H9 (cell line): ENCODE measurements around the gene SLC6A15. TPM values are rescaled to one million over a fixed set of nuclear protein-coding genes. Genes with fewer than 3 reads are reported as not detected.

Source experiments
- DNase-seq: peaks from one replicate; pipeline ENCODE4 v3.0.0-alpha.2; 2017
- H2AFZ ChIP-seq: one replicate; pipeline ENCODE4 v1.6.1; 2013; ENCODE audit warnings: mild to moderate bottlenecking, low read length, control low read depth, moderate library complexity
- H2AK5ac ChIP-seq: 2 replicates; pipeline ENCODE4 v1.6.1; 2013; ENCODE audit warnings: low read length, control low read depth, mixed read lengths; ENCODE audit not compliant: insufficient read length
- H2BK120ac ChIP-seq: one replicate; pipeline ENCODE4 v1.6.1; 2013; ENCODE audit warnings: low read depth, mild to moderate bottlenecking, low read length, control low read depth, inconsistent platforms; ENCODE audit not compliant: poor library complexity, severe bottlenecking
- H2BK12ac ChIP-seq: 2 replicates; pipeline ENCODE4 v1.6.1; 2013; ENCODE audit warnings: low read length, control low read depth, mixed read lengths, low read depth; ENCODE audit not compliant: insufficient read length
- H2BK15ac ChIP-seq: 2 replicates; pipeline ENCODE4 v1.6.1; 2013; ENCODE audit warnings: low read depth, low read length, control low read depth
- H2BK20ac ChIP-seq: one replicate; pipeline ENCODE4 v1.6.1; 2013; ENCODE audit warnings: low read depth, mild to moderate bottlenecking, low read length, control low read depth, inconsistent platforms; ENCODE audit not compliant: poor library complexity, severe bottlenecking
- H2BK5ac ChIP-seq: 2 replicates; pipeline ENCODE4 v1.6.1; 2013; ENCODE audit warnings: low read length, control low read depth, mixed read lengths; ENCODE audit not compliant: insufficient read length
- H3K14ac ChIP-seq: 2 replicates; pipeline ENCODE4 v1.6.1; 2013; ENCODE audit warnings: low read length, control low read depth; ENCODE audit not compliant: insufficient read depth
- H3K18ac ChIP-seq: 2 replicates; pipeline ENCODE4 v1.6.1; 2013; ENCODE audit warnings: low read depth, mild to moderate bottlenecking, mixed read lengths, low read length, control low read depth; ENCODE audit not compliant: insufficient read length
- H3K23ac ChIP-seq: 2 replicates; pipeline ENCODE4 v1.6.1; 2013; ENCODE audit warnings: low read length, control low read depth, mixed read lengths, low read depth; ENCODE audit not compliant: insufficient read length
- H3K23me2 ChIP-seq: 2 replicates; pipeline ENCODE4 v1.6.1; 2013; ENCODE audit warnings: low read depth, mild to moderate bottlenecking, mixed read lengths, low read length, control low read depth; ENCODE audit not compliant: insufficient read length, poor library complexity, severe bottlenecking
- H3K27ac ChIP-seq: 2 replicates; pipeline ENCODE4 v1.5.1; 2013; ENCODE audit warnings: low read length, control low read depth, mixed read lengths, low read depth; ENCODE audit not compliant: insufficient read length
- H3K27me3 ChIP-seq: 2 replicates; pipeline ENCODE4 v1.6.1; 2013; ENCODE audit warnings: low read length, control low read depth, inconsistent platforms; ENCODE audit not compliant: insufficient read depth
- H3K4ac ChIP-seq: 2 replicates; pipeline ENCODE4 v1.6.1; 2013; ENCODE audit warnings: low read depth, mild to moderate bottlenecking, control low read depth, inconsistent platforms, low read length, moderate library complexity
- H3K4me1 ChIP-seq: 2 replicates; pipeline ENCODE4 v1.6.1; 2013; ENCODE audit warnings: low read length, control low read depth, inconsistent platforms; ENCODE audit not compliant: insufficient read depth
- H3K4me2 ChIP-seq: 2 replicates; pipeline ENCODE4 v1.6.1; 2013; ENCODE audit warnings: low read length, control low read depth, mixed read lengths; ENCODE audit not compliant: insufficient read length, insufficient read depth
- H3K56ac ChIP-seq: 2 replicates; pipeline ENCODE4 v1.6.1; 2013; ENCODE audit warnings: low read depth, mild to moderate bottlenecking, mixed read lengths, low read length, control low read depth; ENCODE audit not compliant: insufficient read length
- H3K79me1 ChIP-seq: 2 replicates; pipeline ENCODE4 v1.6.1; 2013; ENCODE audit warnings: low read depth, mild to moderate bottlenecking, moderate library complexity, low read length, control low read depth, inconsistent platforms; ENCODE audit not compliant: insufficient read depth, poor library complexity, severe bottlenecking
- H3K79me2 ChIP-seq: 2 replicates; pipeline ENCODE4 v1.6.1; 2013; ENCODE audit warnings: low read length, control low read depth, inconsistent platforms; ENCODE audit not compliant: insufficient read depth
- H3K9ac ChIP-seq: 2 replicates; pipeline ENCODE4 v1.6.1; 2013; ENCODE audit warnings: low read length, control low read depth, mixed read lengths; ENCODE audit not compliant: insufficient read length; ENCODE audit errors: extremely low read depth
- H3K9me3 ChIP-seq: one replicate; pipeline ENCODE4 v1.6.1; 2013; ENCODE audit warnings: low read depth, low read length, inconsistent platforms; ENCODE audit not compliant: control insufficient read depth
- H3T11ph ChIP-seq: one replicate; pipeline ENCODE4 v1.6.1; 2013; ENCODE audit warnings: mild to moderate bottlenecking, low read length, control low read depth, inconsistent platforms
- H4K20me1 ChIP-seq: one replicate; pipeline ENCODE4 v1.6.1; 2013; ENCODE audit not compliant: control insufficient read depth, insufficient read length, insufficient read depth
- H4K5ac ChIP-seq: 2 replicates; pipeline ENCODE4 v1.6.1; 2013; ENCODE audit warnings: low read depth, mild to moderate bottlenecking, mixed read lengths, low read length, control low read depth; ENCODE audit not compliant: insufficient read length
- H4K8ac ChIP-seq: replicated peaks from 2 replicates; pipeline ENCODE4 v1.6.1; 2013; ENCODE audit warnings: low read length, control low read depth, mixed read lengths, low read depth; ENCODE audit not compliant: insufficient read length
- H4K91ac ChIP-seq: 2 replicates; pipeline ENCODE4 v1.6.1; 2013; ENCODE audit warnings: low read depth, mild to moderate bottlenecking, moderate library complexity, mixed read lengths, low read length, control low read depth; ENCODE audit not compliant: insufficient read length
- H3K27ac Mint-ChIP-seq, 3 experiments: 2 replicates in 2 of 3; 3 replicates in 1 of 3; pipeline ENCODE4 v1.8.0; 2020 to 2021; ENCODE audit warnings: mixed read lengths in 3 of 3, mild to moderate bottlenecking in 1 of 3, moderate library complexity in 1 of 3
- H3K27me3 Mint-ChIP-seq: 2 replicates; pipeline ENCODE4 v1.8.0; 2021; ENCODE audit warnings: low read depth, mild to moderate bottlenecking, moderate library complexity, mixed read lengths
- H3K36me3 Mint-ChIP-seq, 3 experiments: 2 replicates in 2 of 3; 3 replicates in 1 of 3; pipeline ENCODE4 v1.8.0; 2020 to 2021; ENCODE audit warnings: low read depth in 3 of 3, mixed read lengths in 3 of 3; ENCODE audit not compliant: insufficient read depth in 1 of 3
- H3K4me1 Mint-ChIP-seq, 2 experiments: 2 replicates each; pipeline ENCODE4 v1.8.0; 2020; ENCODE audit warnings: mixed read lengths in 2 of 2
- H3K4me3 Mint-ChIP-seq, 2 experiments: 2 replicates in 1 of 2; 3 replicates in 1 of 2; pipeline ENCODE4 v1.8.0; 2020 to 2021; ENCODE audit warnings: mild to moderate bottlenecking in 2 of 2, mixed read lengths in 2 of 2, moderate library complexity in 1 of 2
- H3K9me3 Mint-ChIP-seq, 2 experiments: 2 replicates in 1 of 2; 3 replicates in 1 of 2; pipeline ENCODE4 v1.8.0; 2020; ENCODE audit warnings: mild to moderate bottlenecking in 2 of 2, mixed read lengths in 2 of 2, moderate library complexity in 1 of 2
- WGBS: extraction: QIAGEN DNeasy Blood & Tissue Kit; methylation state at CpG from one replicate; pipeline ENCODE4 v1.1.7; 2013; ENCODE audit warnings: missing lambda C conversion rate, low lambda C conversion rate, mixed read lengths; ENCODE audit not compliant: insufficient read length; ENCODE audit errors: extremely low coverage; 5-methylcytosine and 5-hydroxymethylcytosine counted together
- total RNA-seq: library from RNA; stranded (reverse); gene quantifications from 2 replicates; pipeline ENCODE4 v1.2.1, GENCODE V29; 2021
- TF ChIP-seq, protein P1 (sequence below): fragments of 200-600 bp; sonication (generic); conservative IDR thresholded peaks from 3 replicates; pipeline ENCODE4 v1.8.0; 2021; ENCODE audit warnings: antibody characterized with exemption, mild to moderate bottlenecking

Gene SLC6A15
- total RNA-seq, 1 experiment from 2014 or later, result 12.9 TPM

DNA sequence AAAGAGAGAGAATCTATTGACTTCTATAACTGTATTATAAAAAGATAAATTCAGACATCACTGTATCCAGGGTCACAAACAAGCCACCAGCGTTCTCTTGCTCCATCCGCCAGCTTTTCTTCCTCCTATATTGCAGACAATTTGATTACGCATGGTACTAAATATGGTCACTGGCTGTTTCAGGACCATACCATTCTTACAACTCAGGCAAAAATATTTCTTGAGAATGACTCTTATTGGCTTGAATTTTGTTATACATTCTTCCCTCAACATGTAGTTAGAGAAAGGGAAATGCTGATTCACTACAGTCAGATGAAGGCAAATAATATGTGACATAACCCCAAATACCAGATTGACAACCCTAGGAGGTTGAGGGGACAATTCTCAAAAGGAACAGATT, 101.3 kb downstream of the SLC6A15 start:
- no peak for DNase-seq
- no peaks in the 10 kb centered on the region for H3K79me1 ChIP-seq
- no peak overlapping the region for H2BK120ac ChIP-seq
- H3K27me3 ChIP-seq, result peaks cover 17% of the 10 kb centered on the region; the same call in 1 of the 2 replicates
- no peaks in the 10 kb centered on the region for H3K36me3 Mint-ChIP-seq
- no peaks in the 10 kb centered on the region for H3K79me2 ChIP-seq
- H4K91ac ChIP-seq, result no peak overlapping the region
- H3K27ac Mint-ChIP-seq, result no peak overlapping the region
- H4K8ac ChIP-seq, result no peak overlapping the region
- no peak overlapping the region for H3T11ph ChIP-seq
- no peak overlapping the region for H2BK15ac ChIP-seq
- H2BK20ac ChIP-seq, result no peak overlapping the region
- no peak overlapping the region for H4K5ac ChIP-seq
- H2AFZ ChIP-seq, result no peak overlapping the region
- no peak overlapping the region for H3K14ac ChIP-seq
- H2BK12ac ChIP-seq, result no peak overlapping the region
- no peak overlapping the region for H3K23ac ChIP-seq
- no peaks in the 10 kb centered on the region for H3K4me1 Mint-ChIP-seq
- no peak overlapping the region for H3K4ac ChIP-seq
- H4K20me1 ChIP-seq, result no peaks in the 10 kb centered on the region
- H3K9ac ChIP-seq, result no peak overlapping the region
- no peaks in the 10 kb centered on the region for H3K23me2 ChIP-seq
- WGBS, result no CpG with 5 or more reads among the region's 3 CpGs
- H3K56ac ChIP-seq, result no peak overlapping the region
- TF ChIP-seq, protein P1, sequence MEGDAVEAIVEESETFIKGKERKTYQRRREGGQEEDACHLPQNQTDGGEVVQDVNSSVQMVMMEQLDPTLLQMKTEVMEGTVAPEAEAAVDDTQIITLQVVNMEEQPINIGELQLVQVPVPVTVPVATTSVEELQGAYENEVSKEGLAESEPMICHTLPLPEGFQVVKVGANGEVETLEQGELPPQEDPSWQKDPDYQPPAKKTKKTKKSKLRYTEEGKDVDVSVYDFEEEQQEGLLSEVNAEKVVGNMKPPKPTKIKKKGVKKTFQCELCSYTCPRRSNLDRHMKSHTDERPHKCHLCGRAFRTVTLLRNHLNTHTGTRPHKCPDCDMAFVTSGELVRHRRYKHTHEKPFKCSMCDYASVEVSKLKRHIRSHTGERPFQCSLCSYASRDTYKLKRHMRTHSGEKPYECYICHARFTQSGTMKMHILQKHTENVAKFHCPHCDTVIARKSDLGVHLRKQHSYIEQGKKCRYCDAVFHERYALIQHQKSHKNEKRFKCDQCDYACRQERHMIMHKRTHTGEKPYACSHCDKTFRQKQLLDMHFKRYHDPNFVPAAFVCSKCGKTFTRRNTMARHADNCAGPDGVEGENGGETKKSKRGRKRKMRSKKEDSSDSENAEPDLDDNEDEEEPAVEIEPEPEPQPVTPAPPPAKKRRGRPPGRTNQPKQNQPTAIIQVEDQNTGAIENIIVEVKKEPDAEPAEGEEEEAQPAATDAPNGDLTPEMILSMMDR, result no peak
- H3K4me1 ChIP-seq, result no peaks in the 10 kb centered on the region
- H3K9me3 ChIP-seq, result no peaks in the 10 kb centered on the region
- no peak overlapping the region for H3K27ac ChIP-seq
- H3K18ac ChIP-seq, result no peak overlapping the region
- no peak overlapping the region for H3K4me2 ChIP-seq
- no peak overlapping the region for H2AK5ac ChIP-seq
- H2BK5ac ChIP-seq, result no peak overlapping the region
- no peak overlapping the region for H3K4me3 Mint-ChIP-seq
- peaks cover 88% of the 10 kb centered on the region for H3K27me3 Mint-ChIP-seq
- H3K9me3 Mint-ChIP-seq, result no peaks in the 10 kb centered on the region; a peak in 1 of 5 replicates
